ENCODE measurements around the gene USP33. TPM values are rescaled to one million over a fixed set of nuclear protein-coding genes. Genes with fewer than 3 reads are reported as not detected.

Gene USP33
- total and polyA plus RNA-seq, 2 of the 8 experiments (the other 6 are each of a cell fraction or from before 2014, with no cell fraction given), result 20.0 to 55.5 TPM

- TF ChIP-seq PHF8 (conservative IDR thresholded peaks at IDR 0.05; ENCODE audit: low read depth, low read length), result peak; percentile 51; the same call in 1 of the 2 replicates
- TF ChIP-seq KDM1A (IDR thresholded peaks at IDR 0.05; ENCODE audit: borderline replicate concordance, low read length), result no peak
- TF ChIP-seq FOSL1 (IDR thresholded peaks at IDR 0.05; ENCODE audit: insufficient read depth, low read depth, low read length), result no peak
- peak; percentile 64; the same call in 1 of the 2 replicates for TF ChIP-seq TAF1 (IDR thresholded peaks at IDR 0.05; ENCODE audit: low read depth, low read length)
- no peak; the same call in 1 of the 2 replicates for TF ChIP-seq KDM5A (IDR thresholded peaks at IDR 0.05; ENCODE audit: low read length)
- peak; percentile 64 for TF ChIP-seq TAF7 (optimal IDR thresholded peaks at IDR 0.05; ENCODE audit: borderline replicate concordance, low read depth, low read length)
- no peak for TF ChIP-seq NRF1 (IDR thresholded peaks at IDR 0.05; ENCODE audit: low read depth, low read length)
- peak; percentile 16; the same call in 1 of the 2 replicates for TF ChIP-seq TBP (IDR thresholded peaks at IDR 0.05; ENCODE audit: low read depth, low read length)
- TF ChIP-seq RXRA (IDR thresholded peaks at IDR 0.05; ENCODE audit: insufficient read depth, low read depth, low read length), result 0 out of 2 replicates have a peak, but pooled peaks have one; percentile 73
- peak; percentile 100 for TF ChIP-seq YY1 (IDR thresholded peaks at IDR 0.05; ENCODE audit: low read depth, low read length)
- TF ChIP-seq ASH2L (IDR thresholded peaks at IDR 0.05; ENCODE audit: low read length), result peak; percentile 84
- no peak for TF ChIP-seq ATF2 (IDR thresholded peaks at IDR 0.05; ENCODE audit: low read length)
- peak; percentile 98 to 100 for TF ChIP-seq SIN3A (conservative IDR thresholded peaks at IDR 0.05 in 1 of 2, IDR thresholded peaks at IDR 0.05 in 1 of 2; ENCODE audit: low read depth in 1 of 2, low read length in 2 of 2)
- peak in 1 of 2 experiments; percentile 15; a peak in 1 of 4 replicates for TF ChIP-seq RAD21 (IDR thresholded peaks at IDR 0.05 in 1 of 2, conservative IDR thresholded peaks at IDR 0.05 in 1 of 2; ENCODE audit: low read depth in 2 of 2, low read length in 2 of 2)
- TF ChIP-seq E2F6 (IDR thresholded peaks at IDR 0.05), result peak; percentile 27; the same call in 1 of the 2 replicates
- no peak for TF ChIP-seq SP2 (IDR thresholded peaks at IDR 0.05; ENCODE audit: low read length)
- TF ChIP-seq HDAC6 (IDR thresholded peaks at IDR 0.05; ENCODE audit: low read depth, low read length), result no peak
- peak; percentile 54 for TF ChIP-seq SIX5 (IDR thresholded peaks at IDR 0.05; ENCODE audit: low read depth, low read length)
- TF ChIP-seq BACH1 (IDR thresholded peaks at IDR 0.05; ENCODE audit: low read length), result no peak
- TF ChIP-seq BCL11A (IDR thresholded peaks at IDR 0.05; ENCODE audit: low read depth in 2 of 2, low read length in 2 of 2), result no peak
- TF ChIP-seq CREB1 (IDR thresholded peaks at IDR 0.05), result peak; percentile 73
- TF ChIP-seq BRCA1 (IDR thresholded peaks at IDR 0.05; ENCODE audit: low read depth, low read length), result no peak
Observed at GRCh38 chr1:77779529-77780281, 20.1 kb upstream of the USP33 start, which contains the start of gene MIGA1 (continued).

Data from H1 (cell line).